AG04450 (cell line): ENCODE results near the gene STAT3. TPM values are rescaled to one million over a fixed set of nuclear protein-coding genes. Genes with fewer than 3 reads are reported as not detected.

Source experiments
- CTCF ChIA-PET: fragments of 300-600, 350-600 bp; formaldehyde crosslinking; extraction: SDS; loops from one replicate; lab custom pipeline; 2022; ENCODE audit warnings: antibody characterized with exemption, inconsistent platforms; lab: Charles Lee
- POLR2A ChIA-PET: fragments of 350-600 bp; formaldehyde crosslinking; extraction: SDS; loops from one replicate; lab custom pipeline; 2021; ENCODE audit warnings: antibody characterized with exemption, inconsistent platforms; lab: Yijun Ruan, JAX
- DNase-seq: peaks from one replicate; pipeline ENCODE4 v3.0.0-alpha.2; 2011; ENCODE audit warnings: low read depth, low spot score
- H3K27ac ChIP-seq: one replicate; pipeline ENCODE4 v1.5.1; 2012; ENCODE audit warnings: low read depth, low read length, control low read depth
- H3K27me3 ChIP-seq: one replicate; pipeline ENCODE4 v1.6.0; 2012; ENCODE audit warnings: low read length; ENCODE audit not compliant: control insufficient read depth, insufficient read depth
- H3K4me3 ChIP-seq: 2 replicates; pipeline ENCODE4 v1.5.1; 2011; ENCODE audit warnings: mild to moderate bottlenecking, low read depth, low read length, control low read depth
- H3K9me3 ChIP-seq: 2 replicates; pipeline ENCODE4 v1.5.1; 2012; ENCODE audit warnings: low read length; ENCODE audit not compliant: control insufficient read depth, insufficient read depth
- CTCF ChIP-seq: IDR thresholded peaks from 2 replicates; pipeline ENCODE4 v1.5.1; 2011; ENCODE audit warnings: low read depth, low read length, control low read depth, inconsistent platforms
- polyA plus RNA-seq: library from polyadenylated mRNA; depleted of rRNA; stranded (reverse); fragments of >200 nt; gene quantifications from 2 replicates; pipeline ENCODE4 v1.2.3, GENCODE V29; 2011

Gene STAT3
- polyA plus RNA-seq, 1 experiment, result 77.1 TPM

- DNase-seq, result peak; percentile 75
- Histone ChIP-seq H3K27me3 (no peaks in the 10 kb centered on the region), H3K4me3 (no peak overlapping the region), H3K27ac (peak overlapping the region; percentile 85), H3K9me3 (no peaks in the 10 kb centered on the region; the same call in 1 of the 2 replicates)
- TF ChIP-seq CTCF, result no peak
- ChIA-PET CTCF (interaction anchor here (0.6 to 1.6 kb wide), 4 partner anchors 21 to 118 kb away, joined by 4 to 6 read pairs (median 4); partner anchors contain the start of gene STAT3), POLR2A (interaction anchor here (0.6 to 1.7 kb wide), 9 partner anchors 10 to 136 kb away, joined by 3 to 23 read pairs (median 6); partner anchors contain the start of genes CAVIN1 and STAT3)
Measured at GRCh38 chr17:42409523-42410318, 21.5 kb upstream of the STAT3 start.

- Histone ChIP-seq H3K9me3 (no peaks in the 10 kb centered on the region; the same call in 1 of the 2 replicates), H3K4me3 (no peak overlapping the region), H3K27ac (peak overlapping the region; percentile 39), H3K27me3 (no peaks in the 10 kb centered on the region)
- POLR2A ChIA-PET, result interaction anchor here (1.0 to 2.0 kb wide), 2 partner anchors 9 to 15 kb away, joined by 3 to 8 read pairs; partner anchors contain the start of gene CAVIN1
- TF ChIP-seq CTCF, result no peak
- CTCF ChIA-PET, result interaction anchor here (0.6 to 1.6 kb wide), 8 partner anchors 8 to 180 kb away, joined by 3 to 6 read pairs (median 3); no protein-coding TSS in a partner anchor
- DNase-seq, result no peak
Measured at GRCh38 chr17:42408061-42408460, 19.8 kb upstream of the STAT3 start.

- Histone ChIP-seq H3K27ac (peak overlapping the region; percentile 52), H3K27me3 (no peaks in the 10 kb centered on the region), H3K9me3 (no peaks in the 10 kb centered on the region; the same call in 1 of the 2 replicates), H3K4me3 (no peak overlapping the region)
- no peak for DNase-seq
- POLR2A ChIA-PET, result interaction anchor here (0.6 to 2.0 kb wide), 4 partner anchors 9 to 96 kb away, joined by 3 to 8 read pairs (median 8); partner anchors contain the start of gene CAVIN1
- no peak for TF ChIP-seq CTCF
- CTCF ChIA-PET, result interaction anchor here (0.7 to 1.9 kb wide), 9 partner anchors 13 to 184 kb away, joined by 3 to 14 read pairs (median 6); partner anchors contain the start of gene CAVIN1
Measured at GRCh38 chr17:42407289-42407836, 19.1 kb upstream of the STAT3 start.

GRCh38 chr17:42406615-42407288 is 18.5 kb upstream of the STAT3 start:
- TF ChIP-seq CTCF, result no peak
- no peaks in the 10 kb centered on the region; the same call in 1 of the 2 replicates for H3K9me3 ChIP-seq
- no peaks in the 10 kb centered on the region for H3K27me3 ChIP-seq
- no peak for DNase-seq
- POLR2A ChIA-PET, result interaction anchor here (0.6 to 2.0 kb wide), 6 partner anchors 8 to 95 kb away, joined by 3 to 8 read pairs (median 6); partner anchors contain the start of genes CAVIN1 and STAT3
- no peak overlapping the region for H3K4me3 ChIP-seq
- CTCF ChIA-PET, result interaction anchor here (0.5 to 1.9 kb wide), 19 partner anchors 8 to 283 kb away, joined by 3 to 14 read pairs (median 5); partner anchors contain the start of gene CAVIN1
- H3K27ac ChIP-seq, result peak overlapping the region; percentile 52
